ENCODE measurements around the gene RASSF6. TPM values are rescaled to one million over a fixed set of nuclear protein-coding genes. Genes with fewer than 3 reads are reported as not detected.

Gene RASSF6
- total RNA-seq, 1 experiment from 2014 or later, result 0.22 TPM

DNA sequence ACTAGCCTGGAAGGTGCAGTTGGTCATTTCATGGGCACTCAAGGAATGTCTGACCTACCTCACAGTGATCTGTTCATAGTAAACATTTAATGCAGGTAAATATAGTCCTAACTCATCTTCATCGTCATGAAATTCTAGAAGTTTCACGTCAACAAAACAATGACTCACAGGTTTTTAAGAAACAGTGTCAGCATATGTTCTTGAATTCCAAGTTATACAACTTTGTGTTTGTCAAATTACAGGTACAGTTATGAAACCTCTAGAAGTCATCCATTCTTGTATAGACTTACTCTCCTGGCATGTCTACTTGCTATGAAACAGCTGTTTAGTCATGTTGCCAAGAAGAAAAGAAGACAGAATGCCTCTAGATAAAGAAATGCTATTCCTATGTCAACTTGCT is 92.1 kb downstream of the RASSF6 start:
- H2BK120ac ChIP-seq (ENCODE audit: low read depth, low read length, poor library complexity, severe bottlenecking), result no peak overlapping the region
- no peak overlapping the region for H3K27ac ChIP-seq (ENCODE audit: insufficient read length, low read depth, low read length)
- TF ChIP-seq, protein P1, sequence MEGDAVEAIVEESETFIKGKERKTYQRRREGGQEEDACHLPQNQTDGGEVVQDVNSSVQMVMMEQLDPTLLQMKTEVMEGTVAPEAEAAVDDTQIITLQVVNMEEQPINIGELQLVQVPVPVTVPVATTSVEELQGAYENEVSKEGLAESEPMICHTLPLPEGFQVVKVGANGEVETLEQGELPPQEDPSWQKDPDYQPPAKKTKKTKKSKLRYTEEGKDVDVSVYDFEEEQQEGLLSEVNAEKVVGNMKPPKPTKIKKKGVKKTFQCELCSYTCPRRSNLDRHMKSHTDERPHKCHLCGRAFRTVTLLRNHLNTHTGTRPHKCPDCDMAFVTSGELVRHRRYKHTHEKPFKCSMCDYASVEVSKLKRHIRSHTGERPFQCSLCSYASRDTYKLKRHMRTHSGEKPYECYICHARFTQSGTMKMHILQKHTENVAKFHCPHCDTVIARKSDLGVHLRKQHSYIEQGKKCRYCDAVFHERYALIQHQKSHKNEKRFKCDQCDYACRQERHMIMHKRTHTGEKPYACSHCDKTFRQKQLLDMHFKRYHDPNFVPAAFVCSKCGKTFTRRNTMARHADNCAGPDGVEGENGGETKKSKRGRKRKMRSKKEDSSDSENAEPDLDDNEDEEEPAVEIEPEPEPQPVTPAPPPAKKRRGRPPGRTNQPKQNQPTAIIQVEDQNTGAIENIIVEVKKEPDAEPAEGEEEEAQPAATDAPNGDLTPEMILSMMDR (conservative IDR thresholded peaks at IDR 0.05), result no peak
- no peak overlapping the region for H2BK12ac ChIP-seq (ENCODE audit: insufficient read length, low read depth, low read length)
- H2BK15ac ChIP-seq (ENCODE audit: low read depth, low read length), result no peak overlapping the region
- no peak overlapping the region for H4K91ac ChIP-seq (ENCODE audit: insufficient read length, low read depth, low read length)
- no peak overlapping the region for H3T11ph ChIP-seq (ENCODE audit: low read length)
- H2BK5ac ChIP-seq (ENCODE audit: insufficient read length, low read length), result no peak overlapping the region
- no peak overlapping the region for H2AFZ ChIP-seq (ENCODE audit: low read length)
- H3K4ac ChIP-seq (ENCODE audit: low read depth, low read length), result no peak overlapping the region
- Mint-ChIP-seq H3K4me3 (no peak overlapping the region), H3K9me3 (no peaks in the 10 kb centered on the region), H3K36me3 (ENCODE audit: insufficient read depth in 1 of 3, low read depth in 3 of 3) (no peaks in the 10 kb centered on the region; a peak in 1 of 7 replicates), H3K27me3 (ENCODE audit: low read depth) (no peaks in the 10 kb centered on the region), H3K4me1 (no peaks in the 10 kb centered on the region), H3K27ac (no peak overlapping the region)
- no peak overlapping the region for H4K8ac ChIP-seq (replicated peaks; ENCODE audit: insufficient read length, low read depth, low read length)
- H3K9me3 ChIP-seq (ENCODE audit: control insufficient read depth, low read depth, low read length), result no peaks in the 10 kb centered on the region
- H3K79me1 ChIP-seq (ENCODE audit: insufficient read depth, low read depth, low read length, poor library complexity, severe bottlenecking), result no peaks in the 10 kb centered on the region
- H3K18ac ChIP-seq (ENCODE audit: insufficient read length, low read depth, low read length), result no peak overlapping the region
- no peak overlapping the region for H3K4me2 ChIP-seq (ENCODE audit: insufficient read depth, insufficient read length, low read length)
- no peak overlapping the region for H2BK20ac ChIP-seq (ENCODE audit: low read depth, low read length, poor library complexity, severe bottlenecking)
- no peak overlapping the region for H3K9ac ChIP-seq (ENCODE audit: extremely low read depth, insufficient read length, low read length)
- H3K23me2 ChIP-seq (ENCODE audit: insufficient read length, low read depth, low read length, poor library complexity, severe bottlenecking), result no peaks in the 10 kb centered on the region
- H3K27me3 ChIP-seq (ENCODE audit: insufficient read depth, low read length), result no peaks in the 10 kb centered on the region
- no peak overlapping the region for H2AK5ac ChIP-seq (ENCODE audit: insufficient read length, low read length)
- WGBS (ENCODE audit: extremely low coverage, insufficient read length, low lambda C conversion rate), result no CpG with 5 or more reads among the region's 2 CpGs
- no peak overlapping the region for H4K5ac ChIP-seq (ENCODE audit: insufficient read length, low read depth, low read length)
- H3K56ac ChIP-seq (ENCODE audit: insufficient read length, low read depth, low read length), result no peak overlapping the region
- DNase-seq, result no peak
- no peaks in the 10 kb centered on the region for H3K4me1 ChIP-seq (ENCODE audit: insufficient read depth, low read length)
- H3K23ac ChIP-seq (ENCODE audit: insufficient read length, low read depth, low read length), result no peak overlapping the region
- H3K14ac ChIP-seq (ENCODE audit: insufficient read depth, low read length), result no peak overlapping the region
- H3K79me2 ChIP-seq (ENCODE audit: insufficient read depth, low read length), result no peaks in the 10 kb centered on the region
- no peaks in the 10 kb centered on the region for H4K20me1 ChIP-seq (ENCODE audit: control insufficient read depth, insufficient read depth, insufficient read length)
